ENCODE data around the gene PIP5K1C. TPM values are rescaled to one million over a fixed set of nuclear protein-coding genes. Genes with fewer than 3 reads are reported as not detected.

PIP5K1C gene
- polyA plus RNA-seq, 1 donor, result 23.0 TPM

DNA sequence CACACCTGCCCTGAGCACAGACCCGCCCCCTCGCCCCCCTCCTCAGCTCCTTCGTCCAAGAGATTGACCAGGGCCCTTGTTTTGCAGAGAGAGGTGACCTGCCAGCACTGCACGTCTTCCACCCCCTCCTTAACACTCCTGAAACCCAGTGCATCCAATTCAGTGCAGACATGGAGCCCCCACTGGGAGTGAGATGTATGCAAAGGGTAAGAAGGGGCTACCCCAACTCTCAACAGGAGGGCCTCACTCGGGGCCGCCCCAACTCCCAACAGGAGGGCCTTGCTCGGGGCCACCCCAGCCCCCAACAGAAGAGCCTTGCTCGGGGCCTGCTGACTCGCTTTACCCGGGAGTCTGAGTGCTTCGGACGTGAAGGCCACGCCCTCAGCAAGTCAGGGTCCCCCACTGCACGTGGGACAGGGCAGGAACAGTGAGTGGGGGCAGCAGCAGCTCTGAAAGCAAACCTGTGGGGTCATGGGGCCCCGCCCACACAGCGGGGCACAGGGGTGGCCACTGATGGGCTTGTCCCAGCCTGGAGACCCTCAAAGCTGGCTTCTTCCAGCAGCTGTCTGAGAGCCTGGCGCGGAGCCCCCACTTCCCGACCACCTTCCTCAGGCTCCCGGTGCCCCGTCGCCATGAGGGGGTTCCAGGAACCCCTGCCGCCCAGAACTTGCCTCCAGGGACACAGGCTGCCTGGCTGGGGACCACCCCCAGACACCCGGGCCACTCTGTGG lies 79.3 kb downstream of the PIP5K1C start:
- Histone ChIP-seq H3K4me1 (ENCODE audit: control insufficient read depth, insufficient read depth, low read length) (peaks cover 6% of the 10 kb centered on the region), H3K27me3 (ENCODE audit: control insufficient read depth, insufficient read depth, low read length) (no peaks in the 10 kb centered on the region), H3K36me3 (ENCODE audit: control insufficient read depth, insufficient read depth, low read length) (peaks cover 48% of the 10 kb centered on the region), H3K9me3 (ENCODE audit: control insufficient read depth, low read depth, low read length) (no peaks in the 10 kb centered on the region), H3K27ac (ENCODE audit: low read length) (no peak overlapping the region), H3K4me3 (ENCODE audit: low read length) (no peak overlapping the region)
- no CpG with 5 or more reads among the region's 24 CpGs for WGBS (ENCODE audit: insufficient coverage, low lambda C conversion rate)
- DNase-seq, result no peak

- Histone ChIP-seq H3K4me1 (ENCODE audit: control insufficient read depth, insufficient read depth, low read length) (peaks cover 1% of the 10 kb centered on the region), H3K4me3 (ENCODE audit: low read length) (no peak overlapping the region), H3K27me3 (ENCODE audit: control insufficient read depth, insufficient read depth, low read length) (no peaks in the 10 kb centered on the region), H3K9me3 (ENCODE audit: control insufficient read depth, low read depth, low read length) (no peaks in the 10 kb centered on the region), H3K27ac (ENCODE audit: low read length) (no peak overlapping the region), H3K36me3 (ENCODE audit: control insufficient read depth, insufficient read depth, low read length) (peaks cover 55% of the 10 kb centered on the region)
- no peak for DNase-seq
- no CpG with 5 or more reads among the region's 19 CpGs for WGBS (ENCODE audit: insufficient coverage, low lambda C conversion rate)
Observed at GRCh38 chr19:3620145-3620816, 80.0 kb downstream of the PIP5K1C start.

DNA sequence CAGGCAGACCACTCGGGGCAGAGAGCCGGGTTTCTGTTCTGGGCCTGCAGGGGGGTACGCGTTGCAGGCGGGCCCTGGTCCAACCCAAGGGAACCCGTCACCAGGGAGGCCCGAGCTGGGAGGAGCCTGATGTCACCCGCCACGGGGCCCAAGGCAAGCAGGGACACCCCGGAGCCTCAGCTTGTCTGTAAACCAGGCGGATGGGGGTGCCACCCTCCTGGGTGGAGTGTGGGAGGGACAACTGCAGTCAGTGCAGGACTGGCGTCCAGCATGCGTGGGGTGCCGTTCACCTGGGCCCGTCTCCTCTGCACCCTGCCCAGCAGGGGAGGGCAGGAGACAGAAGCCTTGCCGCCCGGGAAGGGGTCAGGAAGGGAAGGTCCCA lies 80.6 kb downstream of the PIP5K1C start:
- peaks cover 58% of the 10 kb centered on the region for H3K36me3 ChIP-seq (ENCODE audit: control insufficient read depth, insufficient read depth, low read length)
- WGBS (ENCODE audit: insufficient coverage, low lambda C conversion rate), result no CpG with 5 or more reads among the region's 17 CpGs
- H3K4me3 ChIP-seq (ENCODE audit: low read length), result no peak overlapping the region
- no peaks in the 10 kb centered on the region for H3K9me3 ChIP-seq (ENCODE audit: control insufficient read depth, low read depth, low read length)
- no peaks in the 10 kb centered on the region for H3K4me1 ChIP-seq (ENCODE audit: control insufficient read depth, insufficient read depth, low read length)
- H3K27ac ChIP-seq (ENCODE audit: low read length), result no peak overlapping the region
- H3K27me3 ChIP-seq (ENCODE audit: control insufficient read depth, insufficient read depth, low read length), result no peaks in the 10 kb centered on the region
- DNase-seq, result no peak

GRCh38 chr19:3618811-3619630 lies 81.2 kb downstream of the PIP5K1C start:
- WGBS (ENCODE audit: insufficient coverage, low lambda C conversion rate), result no CpG with 5 or more reads among the region's 31 CpGs
- Histone ChIP-seq H3K27me3 (ENCODE audit: control insufficient read depth, insufficient read depth, low read length) (no peaks in the 10 kb centered on the region), H3K4me3 (ENCODE audit: low read length) (no peak overlapping the region), H3K27ac (ENCODE audit: low read length) (no peak overlapping the region), H3K36me3 (ENCODE audit: control insufficient read depth, insufficient read depth, low read length) (peaks cover 59% of the 10 kb centered on the region), H3K9me3 (ENCODE audit: control insufficient read depth, low read depth, low read length) (no peaks in the 10 kb centered on the region), H3K4me1 (ENCODE audit: control insufficient read depth, insufficient read depth, low read length) (no peaks in the 10 kb centered on the region)
- DNase-seq, result no peak

DNA sequence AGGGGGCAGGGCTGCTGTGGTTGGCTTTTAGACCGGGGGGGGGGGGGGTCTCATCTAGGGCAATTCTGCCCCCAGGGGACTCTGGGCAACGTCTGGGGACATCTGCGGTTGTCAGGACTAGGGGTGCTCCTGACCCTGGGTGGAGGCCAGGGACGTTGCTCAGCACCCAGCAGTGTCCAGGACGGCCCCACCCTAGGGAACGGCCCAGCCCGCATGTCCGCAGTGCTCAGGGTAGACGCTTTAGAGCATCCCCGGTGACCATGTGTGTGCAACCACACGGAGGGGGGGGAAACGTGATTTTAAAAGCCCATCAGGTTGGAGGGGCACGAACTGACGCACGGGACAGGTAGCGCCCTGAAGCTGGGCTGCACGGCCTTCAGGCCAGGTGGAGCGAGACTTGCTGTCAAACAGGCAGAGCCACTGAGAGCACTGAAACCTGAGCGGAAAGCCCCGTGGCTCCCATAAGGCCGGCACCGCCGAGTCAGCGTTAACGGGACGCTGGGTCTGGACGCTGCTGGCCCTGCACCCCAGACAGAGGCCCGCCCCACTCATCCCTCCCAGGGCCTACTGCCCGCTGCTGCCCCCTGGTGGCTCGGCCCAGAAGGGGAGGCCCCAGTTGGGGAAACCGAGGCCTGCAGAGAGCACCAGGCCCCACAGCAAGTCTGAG lies 82.0 kb downstream of the PIP5K1C start:
- DNase-seq, result no peak
- peaks cover 3% of the 10 kb centered on the region for H3K9me3 ChIP-seq (ENCODE audit: control insufficient read depth, low read depth, low read length)
- no peak overlapping the region for H3K27ac ChIP-seq (ENCODE audit: low read length)
- no CpG with 5 or more reads among the region's 31 CpGs for WGBS (ENCODE audit: insufficient coverage, low lambda C conversion rate)
- H3K4me1 ChIP-seq (ENCODE audit: control insufficient read depth, insufficient read depth, low read length), result peaks cover 3% of the 10 kb centered on the region
- H3K36me3 ChIP-seq (ENCODE audit: control insufficient read depth, insufficient read depth, low read length), result peaks cover 56% of the 10 kb centered on the region
- H3K4me3 ChIP-seq (ENCODE audit: low read length), result no peak overlapping the region
- H3K27me3 ChIP-seq (ENCODE audit: control insufficient read depth, insufficient read depth, low read length), result no peaks in the 10 kb centered on the region

- WGBS (ENCODE audit: insufficient coverage, low lambda C conversion rate), result no CpG with 5 or more reads among the region's 19 CpGs
- Histone ChIP-seq H3K36me3 (ENCODE audit: control insufficient read depth, insufficient read depth, low read length) (peaks cover 56% of the 10 kb centered on the region), H3K9me3 (ENCODE audit: control insufficient read depth, low read depth, low read length) (peaks cover 4% of the 10 kb centered on the region), H3K27me3 (ENCODE audit: control insufficient read depth, insufficient read depth, low read length) (no peaks in the 10 kb centered on the region), H3K27ac (ENCODE audit: low read length) (no peak overlapping the region), H3K4me1 (ENCODE audit: control insufficient read depth, insufficient read depth, low read length) (peaks cover 3% of the 10 kb centered on the region), H3K4me3 (ENCODE audit: low read length) (no peak overlapping the region)
- DNase-seq, result no peak
Observed at GRCh38 chr19:3617463-3617862, 82.8 kb downstream of the PIP5K1C start.

DNA sequence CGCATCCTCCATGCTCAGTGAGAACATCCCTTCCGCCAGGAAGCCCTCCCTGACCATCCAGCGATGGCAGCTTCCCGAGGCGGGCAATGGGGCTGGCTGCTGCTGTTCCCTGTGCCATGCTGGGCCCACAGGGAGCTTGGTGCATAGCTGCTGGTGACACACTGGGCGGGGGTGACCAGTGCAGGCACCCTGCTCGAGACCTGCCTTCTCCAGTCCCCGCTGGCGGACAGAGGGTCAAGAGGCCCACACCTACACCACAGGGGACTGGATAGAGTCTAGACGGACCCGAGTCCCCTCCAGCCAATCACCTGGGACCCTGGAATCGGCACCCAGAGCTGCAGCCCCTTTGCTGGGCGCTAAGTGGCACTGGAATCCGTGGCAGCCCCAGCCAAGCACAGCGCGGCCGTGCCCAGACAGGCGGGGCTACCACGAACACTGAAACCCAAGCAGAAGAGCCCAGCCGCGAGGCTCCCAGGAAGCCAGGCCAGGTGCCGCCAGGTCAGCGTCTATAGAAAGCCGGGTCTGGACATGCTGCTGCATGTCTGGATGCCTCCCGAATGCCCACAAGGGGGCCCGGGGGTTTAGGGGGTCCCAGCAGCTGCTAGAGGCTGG lies 84.6 kb downstream of the PIP5K1C start:
- 100% methylated on average over 1 of the region's 26 CpGs for WGBS (ENCODE audit: insufficient coverage, low lambda C conversion rate)
- H3K27me3 ChIP-seq (ENCODE audit: control insufficient read depth, insufficient read depth, low read length), result no peaks in the 10 kb centered on the region
- H3K4me1 ChIP-seq (ENCODE audit: control insufficient read depth, insufficient read depth, low read length), result peaks cover 3% of the 10 kb centered on the region
- DNase-seq, result no peak
- no peak overlapping the region for H3K27ac ChIP-seq (ENCODE audit: low read length)
- peaks cover 58% of the 10 kb centered on the region for H3K36me3 ChIP-seq (ENCODE audit: control insufficient read depth, insufficient read depth, low read length)
- H3K9me3 ChIP-seq (ENCODE audit: control insufficient read depth, low read depth, low read length), result peaks cover 16% of the 10 kb centered on the region
- H3K4me3 ChIP-seq (ENCODE audit: low read length), result no peak overlapping the region

- Histone ChIP-seq H3K36me3 (ENCODE audit: control insufficient read depth, insufficient read depth, low read length) (peaks cover 52% of the 10 kb centered on the region), H3K27ac (ENCODE audit: low read length) (no peak overlapping the region), H3K4me3 (ENCODE audit: low read length) (no peak overlapping the region), H3K4me1 (ENCODE audit: control insufficient read depth, insufficient read depth, low read length) (peaks cover 3% of the 10 kb centered on the region), H3K9me3 (ENCODE audit: control insufficient read depth, low read depth, low read length) (peaks cover 16% of the 10 kb centered on the region), H3K27me3 (ENCODE audit: control insufficient read depth, insufficient read depth, low read length) (no peaks in the 10 kb centered on the region)
- no peak for DNase-seq
- WGBS (ENCODE audit: insufficient coverage, low lambda C conversion rate), result no CpG with 5 or more reads among the region's 18 CpGs
Observed at GRCh38 chr19:3614858-3615505, 85.3 kb downstream of the PIP5K1C start.

GRCh38 chr19:3613818-3614661 lies 86.2 kb downstream of the PIP5K1C start:
- Histone ChIP-seq H3K4me3 (ENCODE audit: low read length) (no peak overlapping the region), H3K36me3 (ENCODE audit: control insufficient read depth, insufficient read depth, low read length) (peaks cover 44% of the 10 kb centered on the region), H3K9me3 (ENCODE audit: control insufficient read depth, low read depth, low read length) (peaks cover 20% of the 10 kb centered on the region), H3K4me1 (ENCODE audit: control insufficient read depth, insufficient read depth, low read length) (peaks cover 3% of the 10 kb centered on the region), H3K27me3 (ENCODE audit: control insufficient read depth, insufficient read depth, low read length) (no peaks in the 10 kb centered on the region), H3K27ac (ENCODE audit: low read length) (no peak overlapping the region)
- DNase-seq, result no peak
- no CpG with 5 or more reads among the region's 39 CpGs for WGBS (ENCODE audit: insufficient coverage, low lambda C conversion rate)
